Activated CD8-positive, alpha-beta memory T cell treated with anti-CD3 and anti-CD28 coated beads, Interleukin-2, amount 10 ng/mL, durations not matched to agents 7 days and 5 days (primary cell): ENCODE data around the gene GTF3C1. TPM values are rescaled to one million over a fixed set of nuclear protein-coding genes. Genes with fewer than 3 reads are reported as not detected.
A peak's percentile ranks its signal among the peaks of the same experiment; 100 is the strongest.
"Not testable (repeated sequence)": the region's sequence is repeated elsewhere in the genome, so short reads cannot be mapped to it uniquely, and the experiment has no call there.

Experiments used
- ATAC-seq: fragments of 150-1000 bp; cut with Tn5 transposase; one replicate; pipeline ENCODE4 v1.10.0; 2021; ENCODE audit warnings: moderate library complexity
- CTCF ChIA-PET: fragments of 350-600 bp; sonication (Branson Sonifier 250); formaldehyde crosslinking; loops from one replicate; lab custom pipeline; 2021; ENCODE audit warnings: antibody characterized with exemption; lab: Charles Lee
- DNase-seq: peaks from one replicate; pipeline ENCODE4 v3.0.0-alpha.2; 2020
- H3K27ac Mint-ChIP-seq: one replicate; pipeline ENCODE4 v1.8.0; 2021; ENCODE audit warnings: mild to moderate bottlenecking, mixed read lengths
- H3K27me3 Mint-ChIP-seq: one replicate; pipeline ENCODE4 v1.8.0; 2021; ENCODE audit warnings: mixed read lengths
- H3K36me3 Mint-ChIP-seq: one replicate; pipeline ENCODE4 v1.8.0; 2021; ENCODE audit warnings: mild to moderate bottlenecking, mixed read lengths
- H3K4me1 Mint-ChIP-seq: one replicate; pipeline ENCODE4 v1.8.0; 2021; ENCODE audit warnings: mixed read lengths
- H3K4me3 Mint-ChIP-seq: one replicate; pipeline ENCODE4 v1.8.0; 2021; ENCODE audit warnings: mild to moderate bottlenecking, moderate library complexity, mixed read lengths
- H3K9me3 Mint-ChIP-seq: one replicate; pipeline ENCODE4 v1.8.0; 2022; ENCODE audit warnings: low read depth, mixed read lengths
- total RNA-seq, 2 experiments: library from RNA; stranded (reverse); gene quantifications; one replicate each; pipeline ENCODE4 v1.2.3, GENCODE V29; 2021

GTF3C1 gene
- total RNA-seq, 2 experiments from 2014 or later, result 56.1 to 58.6 TPM

- CTCF ChIA-PET, result interaction anchor here (1.1 to 2.9 kb wide), 8 partner anchors 9 to 305 kb away, joined by 3 to 9 read pairs (median 6); no protein-coding TSS in a partner anchor
- no peaks in the 10 kb centered on the region for H3K27me3 Mint-ChIP-seq
- no peaks in the 10 kb centered on the region for H3K9me3 Mint-ChIP-seq
- DNase-seq (no peak), ATAC-seq (no peak)
- H3K4me1 Mint-ChIP-seq, result peaks cover 44% of the 10 kb centered on the region
- peaks cover 9% of the 10 kb centered on the region for H3K36me3 Mint-ChIP-seq
- H3K4me3 Mint-ChIP-seq, result no peak overlapping the region
- no peak overlapping the region for H3K27ac Mint-ChIP-seq
Observed at GRCh38 chr16:27458987-27459688, 90.6 kb downstream of the GTF3C1 start.

- no peaks in the 10 kb centered on the region for H3K9me3 Mint-ChIP-seq
- no peaks in the 10 kb centered on the region for H3K27me3 Mint-ChIP-seq
- no peak overlapping the region for H3K4me3 Mint-ChIP-seq
- H3K36me3 Mint-ChIP-seq, result peaks cover 5% of the 10 kb centered on the region
- H3K4me1 Mint-ChIP-seq, result peaks cover 35% of the 10 kb centered on the region
- DNase-seq, result no peak
- CTCF ChIA-PET, result interaction anchor here (1.5 to 2.9 kb wide), 4 partner anchors 87 to 279 kb away, joined by 5 to 9 read pairs (median 7); no protein-coding TSS in a partner anchor
- no peak overlapping the region for H3K27ac Mint-ChIP-seq
- ATAC-seq, result no peak
Observed at GRCh38 chr16:27458258-27458657, 91.5 kb downstream of the GTF3C1 start.

GRCh38 chr16:27457605-27457900 lies 92.2 kb downstream of the GTF3C1 start:
- H3K4me3 Mint-ChIP-seq, ATAC-seq, H3K9me3 Mint-ChIP-seq, H3K27me3 Mint-ChIP-seq, DNase-seq, H3K36me3 Mint-ChIP-seq: not testable (repeated sequence)
- Mint-ChIP-seq H3K27ac (peak overlapping the region; percentile 21), H3K4me1 (peaks cover 33% of the 10 kb centered on the region)
- CTCF ChIA-PET, result interaction anchor here (1.5 to 2.9 kb wide), 4 partner anchors 86 to 278 kb away, joined by 5 to 9 read pairs (median 7); no protein-coding TSS in a partner anchor

- no peak overlapping the region for H3K27ac Mint-ChIP-seq
- DNase-seq, result no peak
- peaks cover 13% of the 10 kb centered on the region for H3K36me3 Mint-ChIP-seq
- no peak overlapping the region for H3K4me3 Mint-ChIP-seq
- peaks cover 45% of the 10 kb centered on the region for H3K4me1 Mint-ChIP-seq
- CTCF ChIA-PET, result interaction anchor here (0.8 to 2.2 kb wide), 5 partner anchors 70 to 276 kb away, joined by 3 to 9 read pairs (median 3); no protein-coding TSS in a partner anchor
- H3K9me3 Mint-ChIP-seq, result no peaks in the 10 kb centered on the region
- ATAC-seq, result no peak
- H3K27me3 Mint-ChIP-seq, result no peaks in the 10 kb centered on the region
Observed at GRCh38 chr16:27455700-27456099, 94.0 kb downstream of the GTF3C1 start.

GRCh38 chr16:27453494-27453825 lies 96.3 kb downstream of the GTF3C1 start:
- no peak overlapping the region for H3K4me3 Mint-ChIP-seq

GRCh38 chr16:27452569-27453493 lies 96.9 kb downstream of the GTF3C1 start:
- no peak overlapping the region for H3K27ac Mint-ChIP-seq
- ATAC-seq, result no peak
- peaks cover 31% of the 10 kb centered on the region for H3K36me3 Mint-ChIP-seq
- H3K4me3 Mint-ChIP-seq, result no peak overlapping the region
- DNase-seq, result no peak
- H3K9me3 Mint-ChIP-seq, result no peaks in the 10 kb centered on the region
- CTCF ChIA-PET, result interaction anchor here (0.7 to 3.1 kb wide), 11 partner anchors 9 to 300 kb away, joined by 3 to 14 read pairs (median 4); partner anchors contain the start of gene IL21R
- H3K27me3 Mint-ChIP-seq, result no peaks in the 10 kb centered on the region
- peaks cover 69% of the 10 kb centered on the region for H3K4me1 Mint-ChIP-seq

More at GRCh38 chr16:27453494-27453825, 96.3 kb downstream of the GTF3C1 start:
- Mint-ChIP-seq H3K4me1 (peaks cover 63% of the 10 kb centered on the region), H3K36me3 (peaks cover 25% of the 10 kb centered on the region), H3K9me3 (no peaks in the 10 kb centered on the region), H3K27ac (no peak overlapping the region), H3K27me3 (no peaks in the 10 kb centered on the region)
- DNase-seq (no peak), ATAC-seq (no peak)
- CTCF ChIA-PET, result interaction anchor here (0.7 to 2.1 kb wide), 5 partner anchors 11 to 274 kb away, joined by 3 to 8 read pairs (median 5); no protein-coding TSS in a partner anchor

GRCh38 chr16:27450196-27450549 lies 99.5 kb downstream of the GTF3C1 start:
- H3K36me3 Mint-ChIP-seq, result peaks cover 56% of the 10 kb centered on the region
- DNase-seq (no peak), ATAC-seq (peak; percentile 6)
- no peaks in the 10 kb centered on the region for H3K27me3 Mint-ChIP-seq
- H3K4me3 Mint-ChIP-seq, result peak overlapping the region; percentile 42
- H3K27ac Mint-ChIP-seq, result peak overlapping the region; percentile 92
- peaks cover 5% of the 10 kb centered on the region for H3K9me3 Mint-ChIP-seq
- H3K4me1 Mint-ChIP-seq, result peaks cover 73% of the 10 kb centered on the region
- CTCF ChIA-PET, result interaction anchor here (0.8 to 3.1 kb wide), 18 partner anchors 10 to 276 kb away, joined by 3 to 14 read pairs (median 4); partner anchors contain the start of gene IL21R

- peak overlapping the region; percentile 42 for H3K4me3 Mint-ChIP-seq
- ATAC-seq (peak; percentile 75), DNase-seq (peak; percentile 91)
- CTCF ChIA-PET, result interaction anchor here (0.7 to 3.1 kb wide), 19 partner anchors 10 to 275 kb away, joined by 3 to 14 read pairs (median 4); partner anchors contain the start of gene IL21R
- H3K27me3 Mint-ChIP-seq, result no peaks in the 10 kb centered on the region
- peaks cover 62% of the 10 kb centered on the region for H3K36me3 Mint-ChIP-seq
- H3K9me3 Mint-ChIP-seq, result peaks cover 10% of the 10 kb centered on the region
- peaks cover 69% of the 10 kb centered on the region for H3K4me1 Mint-ChIP-seq
- peak overlapping the region; percentile 92 for H3K27ac Mint-ChIP-seq
Observed at GRCh38 chr16:27449434-27450195, 100.1 kb downstream of the GTF3C1 start.

- DNase-seq (no peak), ATAC-seq (no peak)
- Mint-ChIP-seq H3K4me3 (no peak overlapping the region), H3K27ac (peak overlapping the region; percentile 92), H3K4me1 (peaks cover 66% of the 10 kb centered on the region), H3K27me3 (no peaks in the 10 kb centered on the region), H3K9me3 (peaks cover 14% of the 10 kb centered on the region), H3K36me3 (peaks cover 70% of the 10 kb centered on the region)
- CTCF ChIA-PET, result interaction anchor here (0.7 to 1.5 kb wide), 3 partner anchors 27 to 81 kb away, joined by 3 to 4 read pairs (median 3); no protein-coding TSS in a partner anchor
Observed at GRCh38 chr16:27448532-27449433, 100.9 kb downstream of the GTF3C1 start.

GRCh38 chr16:27447301-27447700 lies 102.4 kb downstream of the GTF3C1 start:
- Mint-ChIP-seq H3K4me1 (peaks cover 63% of the 10 kb centered on the region), H3K36me3 (peaks cover 83% of the 10 kb centered on the region), H3K4me3 (no peak overlapping the region), H3K27ac (peak overlapping the region; percentile 89), H3K27me3 (no peaks in the 10 kb centered on the region), H3K9me3 (peaks cover 14% of the 10 kb centered on the region)
- no peak for DNase-seq
- ATAC-seq, result no peak
- CTCF ChIA-PET, result interaction anchor here (0.8 to 2.5 kb wide), 12 partner anchors 20 to 277 kb away, joined by 3 to 8 read pairs (median 4); no protein-coding TSS in a partner anchor

- peak overlapping the region; percentile 89 for H3K27ac Mint-ChIP-seq
- H3K36me3 Mint-ChIP-seq, result peaks cover 84% of the 10 kb centered on the region
- H3K4me3 Mint-ChIP-seq, result peak overlapping the region; percentile 5
- H3K4me1 Mint-ChIP-seq, result peaks cover 59% of the 10 kb centered on the region
- H3K27me3 Mint-ChIP-seq, result no peaks in the 10 kb centered on the region
- peaks cover 14% of the 10 kb centered on the region for H3K9me3 Mint-ChIP-seq
- DNase-seq (peak; percentile 92), ATAC-seq (peak; percentile 74)
- CTCF ChIA-PET, result interaction anchor here (0.8 to 2.5 kb wide), 12 partner anchors 19 to 276 kb away, joined by 3 to 8 read pairs (median 4); no protein-coding TSS in a partner anchor
Observed at GRCh38 chr16:27446721-27447120, 103.0 kb downstream of the GTF3C1 start.
